Fibroblast of lung (primary cell): Measurements from ENCODE around the gene UQCR10. TPM values are rescaled to one million over a fixed set of nuclear protein-coding genes. Genes with fewer than 3 reads are reported as not detected.

ENCODE experiments used
- DNase-seq, 2 donors: peaks; one replicate each; pipeline versions ENCODE4 v3.0.0 to v3.0.0-alpha.2; 2010; ENCODE audit warnings: low read depth in 2 of 2
- H2AFZ ChIP-seq: 2 replicates; pipeline ENCODE4 v1.5.1; 2012; ENCODE audit warnings: low read length, control low read depth, inconsistent platforms
- H3K27ac ChIP-seq: 2 replicates; pipeline ENCODE4 v1.5.1; 2011; ENCODE audit warnings: low read length, control low read depth; ENCODE audit not compliant: insufficient read depth
- H3K27me3 ChIP-seq: 2 replicates; pipeline ENCODE4 v1.5.1; 2011; ENCODE audit warnings: mild to moderate bottlenecking, low read length; ENCODE audit not compliant: control insufficient read depth, insufficient read depth
- H3K36me3 ChIP-seq: 2 replicates; pipeline ENCODE4 v1.5.1; 2011; ENCODE audit warnings: low read length; ENCODE audit not compliant: control insufficient read depth, insufficient read depth
- H3K4me1 ChIP-seq: 2 replicates; pipeline ENCODE4 v1.5.1; 2011; ENCODE audit warnings: low read length; ENCODE audit not compliant: control insufficient read depth, insufficient read depth; ENCODE audit errors: extremely low read depth
- H3K4me2 ChIP-seq: 2 replicates; pipeline ENCODE4 v1.5.1; 2011; ENCODE audit warnings: low read length, control low read depth; ENCODE audit not compliant: insufficient read depth; ENCODE audit errors: extremely low read depth
- H3K4me3 ChIP-seq, 4 experiments: fragments of 200-600 bp in 1 of 4; sonication (generic) in 1 of 4; replicated peaks in 1 of 4; 2 replicates each; pipeline ENCODE4 v1.5.1; 2011 to 2016; ENCODE audit warnings: low read length in 4 of 4, low read depth in 3 of 4, mild to moderate bottlenecking in 3 of 4, control low read depth in 2 of 4, inconsistent platforms in 1 of 4, mixed read lengths in 1 of 4; ENCODE audit not compliant: insufficient read depth in 1 of 4; ENCODE audit errors: control extremely low read depth in 1 of 4
- H3K79me2 ChIP-seq: 2 replicates; pipeline ENCODE4 v1.5.1; 2012; ENCODE audit warnings: mild to moderate bottlenecking, low read length, inconsistent platforms; ENCODE audit not compliant: control insufficient read depth, insufficient read depth
- H3K9ac ChIP-seq: 2 replicates; pipeline ENCODE4 v1.5.1; 2011; ENCODE audit warnings: mild to moderate bottlenecking, low read length, control low read depth; ENCODE audit not compliant: insufficient read depth
- H3K9me3 ChIP-seq: 2 replicates; pipeline ENCODE4 v1.5.1; 2012; ENCODE audit warnings: low read depth, low read length; ENCODE audit not compliant: control insufficient read depth, insufficient read depth
- H4K20me1 ChIP-seq: 2 replicates; pipeline ENCODE4 v1.5.1; 2011; ENCODE audit warnings: low read length; ENCODE audit not compliant: control insufficient read depth, insufficient read depth; ENCODE audit errors: extremely low read depth
- CTCF ChIP-seq, 2 donors: IDR thresholded peaks in 1 of 2; conservative IDR thresholded peaks in 1 of 2; 1 replicate in 1 of 2; 2 replicates in 1 of 2; pipeline ENCODE4 v1.5.1; 2011 to 2012; ENCODE audit warnings: low read length in 2 of 2, control low read depth in 1 of 2, inconsistent platforms in 1 of 2, low read depth in 1 of 2, mild to moderate bottlenecking in 1 of 2
- EZH2 ChIP-seq: IDR thresholded peaks from 2 replicates; pipeline ENCODE4 v1.5.1; 2012; ENCODE audit warnings: low read length, control low read depth, mild to moderate bottlenecking; ENCODE audit errors: missing control alignments
- polyA plus RNA-seq, 2 donors: library from polyadenylated mRNA; depleted of rRNA in 1 of 2; stranded (reverse) in 1 of 2; unstranded in 1 of 2; fragments of >200 nt; gene quantifications; 2 replicates each; pipeline ENCODE4 v1.2.1, GENCODE V29; 2011 to 2012; ENCODE audit warnings: missing spikeins in 1 of 2
- total RNA-seq: library from RNA; depleted of rRNA; stranded (reverse); fragments of >200 nt; gene quantifications from 2 replicates; pipeline ENCODE4 v1.2.1, GENCODE V29; 2014

UQCR10 gene
- total and polyA plus RNA-seq, 2 donors (not counting 1 experiment from before 2014, with no cell fraction given), result 112 to 117 TPM

GRCh38 chr22:29813126-29813525 lies 46.0 kb downstream of the UQCR10 start:
- H3K27me3 ChIP-seq, result no peaks in the 10 kb centered on the region
- H3K9ac ChIP-seq, result no peak overlapping the region
- TF ChIP-seq CTCF (conservative IDR thresholded peaks at IDR 0.05 in 1 of 2, IDR thresholded peaks at IDR 0.05 in 1 of 2; ENCODE audit: low read depth in 1 of 2, low read length in 2 of 2) (no peak), EZH2 (no peak)
- no peak overlapping the region for H2AFZ ChIP-seq
- no peak overlapping the region for H3K4me3 ChIP-seq
- H3K4me1 ChIP-seq, result no peaks in the 10 kb centered on the region
- H3K27ac ChIP-seq, result no peak overlapping the region
- H3K4me2 ChIP-seq, result no peak overlapping the region
- no peaks in the 10 kb centered on the region for H4K20me1 ChIP-seq
- DNase-seq, result no peak
- peaks cover 14% of the 10 kb centered on the region for H3K36me3 ChIP-seq
- H3K9me3 ChIP-seq, result no peaks in the 10 kb centered on the region
- no peaks in the 10 kb centered on the region for H3K79me2 ChIP-seq

GRCh38 chr22:29813563-29813962 lies 46.4 kb downstream of the UQCR10 start:
- Histone ChIP-seq H4K20me1 (no peaks in the 10 kb centered on the region), H3K27me3 (no peaks in the 10 kb centered on the region), H3K36me3 (peaks cover 15% of the 10 kb centered on the region), H2AFZ (no peak overlapping the region), H3K9ac (no peak overlapping the region), H3K4me1 (no peaks in the 10 kb centered on the region), H3K9me3 (no peaks in the 10 kb centered on the region), H3K79me2 (no peaks in the 10 kb centered on the region), H3K4me3 (no peak overlapping the region), H3K27ac (no peak overlapping the region), H3K4me2 (no peak overlapping the region)
- DNase-seq, result peak in 1 of 2 donors; percentile 25
- no peak for TF ChIP-seq EZH2
- TF ChIP-seq CTCF (conservative IDR thresholded peaks at IDR 0.05 in 1 of 2, IDR thresholded peaks at IDR 0.05 in 1 of 2; ENCODE audit: low read depth in 1 of 2, low read length in 2 of 2), result peak in 1 of 2 donors; percentile 26

GRCh38 chr22:29814003-29814402 lies 46.8 kb downstream of the UQCR10 start:
- no peak overlapping the region for H3K4me2 ChIP-seq
- no peak overlapping the region for H2AFZ ChIP-seq
- H3K9ac ChIP-seq, result no peak overlapping the region
- no peaks in the 10 kb centered on the region for H3K79me2 ChIP-seq
- H3K36me3 ChIP-seq, result peaks cover 16% of the 10 kb centered on the region
- H3K9me3 ChIP-seq, result no peaks in the 10 kb centered on the region
- no peaks in the 10 kb centered on the region for H3K4me1 ChIP-seq
- H3K4me3 ChIP-seq, result no peak overlapping the region
- no peaks in the 10 kb centered on the region for H4K20me1 ChIP-seq
- no peak for TF ChIP-seq CTCF (conservative IDR thresholded peaks at IDR 0.05 in 1 of 2, IDR thresholded peaks at IDR 0.05 in 1 of 2; ENCODE audit: low read depth in 1 of 2, low read length in 2 of 2)
- no peak for TF ChIP-seq EZH2
- no peak overlapping the region for H3K27ac ChIP-seq
- no peaks in the 10 kb centered on the region for H3K27me3 ChIP-seq
- no peak for DNase-seq
